Measurements from ENCODE around the gene HYLS1. TPM values are rescaled to one million over a fixed set of nuclear protein-coding genes. Genes with fewer than 3 reads are reported as not detected.

Gene HYLS1
- total and polyA plus RNA-seq, 10 of the 15 experiments (the other 5 are each of a cell fraction or from before 2014, with no cell fraction given), result 11.7 to 35.1 (median 17.6) TPM

DNA sequence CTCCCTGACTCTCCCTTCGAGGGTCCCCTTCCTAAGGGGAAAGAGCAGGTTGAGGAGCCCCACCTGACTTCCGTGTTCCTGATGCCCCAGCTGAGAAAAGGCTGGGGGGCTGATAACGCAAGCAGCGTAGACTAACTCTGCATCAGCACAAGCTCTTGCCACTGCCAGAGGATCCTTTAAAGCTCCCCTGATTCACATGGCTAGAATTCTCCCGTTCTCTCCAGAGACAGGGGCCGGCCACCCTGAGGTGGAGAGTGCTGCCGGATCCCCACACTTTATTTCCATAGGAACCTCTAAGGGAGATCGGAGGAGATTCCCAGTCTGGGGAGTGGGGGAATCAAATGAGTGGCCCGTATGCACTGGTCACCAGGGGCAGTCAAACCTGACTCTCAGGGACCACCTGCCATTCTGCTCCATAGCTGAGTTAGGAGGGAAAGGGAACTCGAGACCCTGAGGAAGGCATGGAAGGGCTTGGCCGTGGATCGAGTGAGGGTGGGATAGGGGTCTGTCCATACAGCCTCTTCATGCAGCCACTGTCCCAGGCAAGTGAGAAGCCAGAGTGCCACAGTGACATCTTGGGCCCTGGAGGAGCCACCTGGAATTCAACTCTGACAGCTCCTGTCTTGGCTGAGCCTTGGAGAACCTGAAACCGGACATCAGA lies 57.0 kb downstream of the HYLS1 start (continued):
- no peak for TF ChIP-seq MEF2B (IDR thresholded peaks at IDR 0.05; ENCODE audit: partially characterized antibody, poor library complexity, severe bottlenecking)
- no peak for TF ChIP-seq TAF1 (IDR thresholded peaks at IDR 0.05; ENCODE audit: borderline replicate concordance, low read depth, low read length)
- TF ChIP-seq SUPT20H (IDR thresholded peaks at IDR 0.05; ENCODE audit: borderline replicate concordance, control insufficient read depth, low read depth, low read length), result no peak
- TF ChIP-seq BMI1 (IDR thresholded peaks at IDR 0.05; ENCODE audit: borderline replicate concordance), result no peak
- TF ChIP-seq, protein P1, sequence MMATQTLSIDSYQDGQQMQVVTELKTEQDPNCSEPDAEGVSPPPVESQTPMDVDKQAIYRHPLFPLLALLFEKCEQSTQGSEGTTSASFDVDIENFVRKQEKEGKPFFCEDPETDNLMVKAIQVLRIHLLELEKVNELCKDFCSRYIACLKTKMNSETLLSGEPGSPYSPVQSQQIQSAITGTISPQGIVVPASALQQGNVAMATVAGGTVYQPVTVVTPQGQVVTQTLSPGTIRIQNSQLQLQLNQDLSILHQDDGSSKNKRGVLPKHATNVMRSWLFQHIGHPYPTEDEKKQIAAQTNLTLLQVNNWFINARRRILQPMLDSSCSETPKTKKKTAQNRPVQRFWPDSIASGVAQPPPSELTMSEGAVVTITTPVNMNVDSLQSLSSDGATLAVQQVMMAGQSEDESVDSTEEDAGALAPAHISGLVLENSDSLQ (IDR thresholded peaks at IDR 0.05), result no peak
- no peak for TF ChIP-seq NFIC (IDR thresholded peaks at IDR 0.05; ENCODE audit: low read depth, low read length)
- TF ChIP-seq, protein P2, sequence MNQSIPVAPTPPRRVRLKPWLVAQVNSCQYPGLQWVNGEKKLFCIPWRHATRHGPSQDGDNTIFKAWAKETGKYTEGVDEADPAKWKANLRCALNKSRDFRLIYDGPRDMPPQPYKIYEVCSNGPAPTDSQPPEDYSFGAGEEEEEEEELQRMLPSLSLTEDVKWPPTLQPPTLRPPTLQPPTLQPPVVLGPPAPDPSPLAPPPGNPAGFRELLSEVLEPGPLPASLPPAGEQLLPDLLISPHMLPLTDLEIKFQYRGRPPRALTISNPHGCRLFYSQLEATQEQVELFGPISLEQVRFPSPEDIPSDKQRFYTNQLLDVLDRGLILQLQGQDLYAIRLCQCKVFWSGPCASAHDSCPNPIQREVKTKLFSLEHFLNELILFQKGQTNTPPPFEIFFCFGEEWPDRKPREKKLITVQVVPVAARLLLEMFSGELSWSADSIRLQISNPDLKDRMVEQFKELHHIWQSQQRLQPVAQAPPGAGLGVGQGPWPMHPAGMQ (IDR thresholded peaks at IDR 0.05; ENCODE audit: borderline replicate concordance), result no peak
- TF ChIP-seq RBBP5 (conservative IDR thresholded peaks at IDR 0.05), result no peak
- TF ChIP-seq STAT3 (IDR thresholded peaks at IDR 0.05; ENCODE audit: low read depth, low read length), result no peak
- TF ChIP-seq, protein P3, sequence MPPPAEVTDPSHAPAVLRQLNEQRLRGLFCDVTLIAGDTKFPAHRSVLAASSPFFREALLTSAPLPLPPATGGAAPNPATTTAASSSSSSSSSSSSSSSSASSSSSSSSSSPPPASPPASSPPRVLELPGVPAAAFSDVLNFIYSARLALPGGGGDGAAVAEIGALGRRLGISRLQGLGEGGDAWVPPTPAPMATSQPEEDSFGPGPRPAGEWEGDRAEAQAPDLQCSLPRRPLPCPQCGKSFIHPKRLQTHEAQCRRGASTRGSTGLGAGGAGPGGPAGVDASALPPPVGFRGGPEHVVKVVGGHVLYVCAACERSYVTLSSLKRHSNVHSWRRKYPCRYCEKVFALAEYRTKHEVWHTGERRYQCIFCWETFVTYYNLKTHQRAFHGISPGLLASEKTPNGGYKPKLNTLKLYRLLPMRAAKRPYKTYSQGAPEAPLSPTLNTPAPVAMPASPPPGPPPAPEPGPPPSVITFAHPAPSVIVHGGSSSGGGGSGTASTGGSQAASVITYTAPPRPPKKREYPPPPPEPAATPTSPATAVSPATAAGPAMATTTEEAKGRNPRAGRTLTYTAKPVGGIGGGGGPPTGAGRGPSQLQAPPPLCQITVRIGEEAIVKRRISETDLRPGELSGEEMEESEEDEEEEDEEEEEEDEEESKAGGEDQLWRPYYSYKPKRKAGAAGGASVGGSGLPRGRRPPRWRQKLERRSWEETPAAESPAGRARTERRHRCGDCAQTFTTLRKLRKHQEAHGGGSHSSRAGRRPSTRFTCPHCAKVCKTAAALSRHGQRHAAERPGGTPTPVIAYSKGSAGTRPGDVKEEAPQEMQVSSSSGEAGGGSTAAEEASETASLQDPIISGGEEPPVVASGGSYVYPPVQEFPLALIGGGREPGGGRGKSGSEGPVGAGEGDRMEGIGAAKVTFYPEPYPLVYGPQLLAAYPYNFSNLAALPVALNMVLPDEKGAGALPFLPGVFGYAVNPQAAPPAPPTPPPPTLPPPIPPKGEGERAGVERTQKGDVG (CRISPR knock-in tag; IDR thresholded peaks at IDR 0.05), result no peak
- TF ChIP-seq ETV6 (conservative IDR thresholded peaks at IDR 0.05 in 1 of 2, IDR thresholded peaks at IDR 0.05 in 1 of 2; ENCODE audit: borderline replicate concordance in 1 of 2, low read depth in 1 of 2), result no peak
- TF ChIP-seq, protein P4, sequence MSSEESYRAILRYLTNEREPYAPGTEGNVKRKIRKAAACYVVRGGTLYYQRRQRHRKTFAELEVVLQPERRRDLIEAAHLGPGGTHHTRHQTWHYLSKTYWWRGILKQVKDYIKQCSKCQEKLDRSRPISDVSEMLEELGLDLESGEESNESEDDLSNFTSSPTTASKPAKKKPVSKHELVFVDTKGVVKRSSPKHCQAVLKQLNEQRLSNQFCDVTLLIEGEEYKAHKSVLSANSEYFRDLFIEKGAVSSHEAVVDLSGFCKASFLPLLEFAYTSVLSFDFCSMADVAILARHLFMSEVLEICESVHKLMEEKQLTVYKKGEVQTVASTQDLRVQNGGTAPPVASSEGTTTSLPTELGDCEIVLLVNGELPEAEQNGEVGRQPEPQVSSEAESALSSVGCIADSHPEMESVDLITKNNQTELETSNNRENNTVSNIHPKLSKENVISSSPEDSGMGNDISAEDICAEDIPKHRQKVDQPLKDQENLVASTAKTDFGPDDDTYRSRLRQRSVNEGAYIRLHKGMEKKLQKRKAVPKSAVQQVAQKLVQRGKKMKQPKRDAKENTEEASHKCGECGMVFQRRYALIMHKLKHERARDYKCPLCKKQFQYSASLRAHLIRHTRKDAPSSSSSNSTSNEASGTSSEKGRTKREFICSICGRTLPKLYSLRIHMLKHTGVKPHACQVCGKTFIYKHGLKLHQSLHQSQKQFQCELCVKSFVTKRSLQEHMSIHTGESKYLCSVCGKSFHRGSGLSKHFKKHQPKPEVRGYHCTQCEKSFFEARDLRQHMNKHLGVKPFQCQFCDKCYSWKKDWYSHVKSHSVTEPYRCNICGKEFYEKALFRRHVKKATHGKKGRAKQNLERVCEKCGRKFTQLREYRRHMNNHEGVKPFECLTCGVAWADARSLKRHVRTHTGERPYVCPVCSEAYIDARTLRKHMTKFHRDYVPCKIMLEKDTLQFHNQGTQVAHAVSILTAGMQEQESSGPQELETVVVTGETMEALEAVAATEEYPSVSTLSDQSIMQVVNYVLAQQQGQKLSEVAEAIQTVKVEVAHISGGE (CRISPR knock-in tag; IDR thresholded peaks at IDR 0.05), result no peak
- TF ChIP-seq SRF (IDR thresholded peaks at IDR 0.05; ENCODE audit: low read depth in 2 of 2, low read length in 2 of 2), result no peak
- TF ChIP-seq PAX8 (IDR thresholded peaks at IDR 0.05), result no peak
- TF ChIP-seq JUND (IDR thresholded peaks at IDR 0.05; ENCODE audit: low read depth, low read length), result no peak
